GM12878 (cell line): Measurements from ENCODE around the gene CLDN7. TPM values are rescaled to one million over a fixed set of nuclear protein-coding genes. Genes with fewer than 3 reads are reported as not detected.

ENCODE experiments used
- CEBPZ ChIP-seq: fragments of 150-350 bp; IDR thresholded peaks from 2 replicates; pipeline ENCODE4 v1.6.1; 2016; ENCODE audit warnings: low read depth, low read length
- CHD2 ChIP-seq: IDR thresholded peaks from 2 replicates; pipeline ENCODE4 v1.6.1; 2011; ENCODE audit warnings: low read depth, low read length, improper control_type of control experiment, borderline replicate concordance
- CREM ChIP-seq: IDR thresholded peaks from 2 replicates; pipeline ENCODE4 v1.6.1; 2014; ENCODE audit warnings: antibody characterized with exemption, low read depth
- DPF2 ChIP-seq: fragments of 450-650 bp; IDR thresholded peaks from 2 replicates; pipeline ENCODE4 v1.6.1; 2017; ENCODE audit warnings: mild to moderate bottlenecking
- EGR1 ChIP-seq, 2 experiments: IDR thresholded peaks; 1 replicate in 1 of 2; 2 replicates in 1 of 2; pipeline ENCODE4 v1.6.1; 2011 to 2012; ENCODE audit warnings: low read depth in 2 of 2, low read length in 2 of 2, borderline replicate concordance in 1 of 2, mild to moderate bottlenecking in 1 of 2, moderate library complexity in 1 of 2
- ELK1 ChIP-seq: IDR thresholded peaks from 2 replicates; pipeline ENCODE4 v1.6.1; 2012; ENCODE audit warnings: low read depth, low read length, improper control_type of control experiment
- MEF2B ChIP-seq: fragments of 450-650 bp; IDR thresholded peaks from 2 replicates; pipeline ENCODE4 v1.6.1; 2018; ENCODE audit warnings: mild to moderate bottlenecking, moderate library complexity; ENCODE audit not compliant: partially characterized antibody, poor library complexity, severe bottlenecking
- NFIC ChIP-seq: IDR thresholded peaks from 2 replicates; pipeline ENCODE4 v1.6.1; 2012; ENCODE audit warnings: low read depth, mild to moderate bottlenecking, inconsistent platforms, low read length, moderate library complexity
- NR2C2 ChIP-seq: IDR thresholded peaks from 2 replicates; pipeline ENCODE4 v1.6.1; 2011; ENCODE audit warnings: borderline replicate concordance, low read depth; ENCODE audit not compliant: control insufficient read depth, insufficient read length
- POLR2AphosphoS2 ChIP-seq: IDR thresholded peaks from 2 replicates; pipeline ENCODE4 v1.6.1; 2011; ENCODE audit warnings: low read depth, mild to moderate bottlenecking, low read length, improper control_type of control experiment, moderate library complexity
- RAD21 ChIP-seq: IDR thresholded peaks from 2 replicates; pipeline ENCODE4 v1.6.1; 2011; ENCODE audit warnings: mild to moderate bottlenecking, low read depth, low read length, moderate library complexity; ENCODE audit not compliant: insufficient read depth
- TCF7 ChIP-seq: IDR thresholded peaks from 2 replicates; pipeline ENCODE4 v1.6.1; 2014; ENCODE audit warnings: antibody characterized with exemption, borderline replicate concordance
- YBX1 ChIP-seq: fragments of 450-650 bp; IDR thresholded peaks from 2 replicates; pipeline ENCODE4 v1.6.1; 2016; ENCODE audit warnings: antibody characterized with exemption
- ZBTB40 ChIP-seq: fragments of 450-650 bp; IDR thresholded peaks from 2 replicates; pipeline ENCODE4 v1.6.1; 2016; ENCODE audit warnings: mild to moderate bottlenecking, moderate library complexity, borderline replicate concordance
- ZNF274 ChIP-seq: IDR thresholded peaks from one replicate; pipeline ENCODE4 v1.8.0; 2011; ENCODE audit not compliant: insufficient read length, insufficient read depth
- polyA plus RNA-seq, 11 experiments: library from polyadenylated mRNA; depleted of rRNA in 4 of 11; unstranded in 6 of 11; stranded (reverse) in 5 of 11; fragments of >200 nt; fragmentation: Nextera tagmentation in 4 of 11; fragmentation: Illumina TruSeq in 1 of 11; extraction: Ambion mirVana in 4 of 11; extraction: Trizol in 1 of 11; gene quantifications; 1 replicate in 1 of 11; 2 replicates in 10 of 11; pipeline versions ENCODE4 v1.2.1 to v1.2.3, GENCODE V29; 2011 to 2016; ENCODE audit warnings: inconsistent platforms in 2 of 11, missing spikeins in 2 of 11, low read depth in 1 of 11
- total RNA-seq, 4 experiments: library from RNA; depleted of rRNA in 3 of 4; stranded (reverse); fragments of >200 nt in 3 of 4; fragmentation: Illumina TruSeq in 1 of 4; extraction: Trizol in 1 of 4; gene quantifications; 2 replicates each; pipeline versions ENCODE4 v1.2.1 to v1.2.3, GENCODE V29; 2013 to 2021
- TF ChIP-seq, protein P1 (sequence below): fragments of 450-650 bp; IDR thresholded peaks from 2 replicates; pipeline ENCODE4 v1.6.1; 2017; ENCODE audit warnings: low read depth, mild to moderate bottlenecking, moderate library complexity

Gene CLDN7
- total and polyA plus RNA-seq, 10 of the 15 experiments (the other 5 are each of a cell fraction or from before 2014, with no cell fraction given) = 0.19 to 1.3 (median 0.36) TPM; not detected in 5

DNA sequence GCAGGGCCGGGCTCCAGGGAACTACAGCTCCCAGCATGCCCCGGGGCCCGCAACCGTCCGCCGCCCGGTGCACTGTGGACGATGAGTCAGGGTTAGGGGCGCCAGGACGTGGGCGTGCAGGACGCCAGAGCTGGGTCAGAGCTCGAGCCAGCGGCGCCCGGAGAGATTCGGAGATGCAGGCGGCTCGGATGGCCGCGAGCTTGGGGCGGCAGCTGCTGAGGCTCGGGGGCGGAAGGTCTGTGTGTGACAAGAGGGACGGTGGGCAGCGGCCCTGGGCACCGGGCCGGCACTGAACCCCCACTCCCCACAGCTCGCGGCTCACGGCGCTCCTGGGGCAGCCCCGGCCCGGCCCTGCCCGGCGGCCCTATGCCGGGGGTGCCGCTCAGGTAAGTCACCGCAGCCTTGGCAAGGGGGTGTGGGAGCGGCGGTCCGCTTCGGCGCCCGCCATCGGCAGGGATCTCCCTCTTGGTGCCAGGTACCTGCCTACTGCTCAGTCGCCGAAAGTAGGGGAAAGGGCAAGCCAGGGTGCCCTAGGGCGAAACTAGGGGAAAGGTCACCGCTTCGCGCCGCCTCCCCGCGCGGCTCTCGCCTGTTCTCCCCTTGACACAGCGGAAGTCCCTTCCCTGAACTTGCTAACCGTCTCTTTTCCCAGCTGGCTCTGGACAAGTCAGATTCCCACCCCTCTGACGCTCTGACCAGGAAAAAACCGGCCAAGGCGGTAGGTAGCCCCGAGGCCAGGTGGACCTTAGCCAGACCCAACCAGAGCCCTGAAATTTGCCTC lies 42.3 kb downstream of the CLDN7 start, which contains the start of the genes ACADVL and DLG4 (continued):
- no peak for TF ChIP-seq CEBPZ
- no peak for TF ChIP-seq NR2C2
- TF ChIP-seq TCF7 = no peak
- TF ChIP-seq RAD21 = no peak
- no peak for TF ChIP-seq CHD2
- no peak for TF ChIP-seq ELK1
- TF ChIP-seq YBX1 = no peak
- no peak for TF ChIP-seq MEF2B
- no peak for TF ChIP-seq ZNF274
- TF ChIP-seq POLR2AphosphoS2 = no peak; the same call in 1 of the 2 replicates
- peak; percentile 82 for TF ChIP-seq DPF2
- peak; percentile 55 to 96 for TF ChIP-seq EGR1 (IDR thresholded peaks at IDR 0.05; ENCODE audit: borderline replicate concordance in 1 of 2, low read depth in 2 of 2, low read length in 2 of 2)
- no peak for TF ChIP-seq NFIC
- TF ChIP-seq ZBTB40 = no peak
- TF ChIP-seq, protein P1, sequence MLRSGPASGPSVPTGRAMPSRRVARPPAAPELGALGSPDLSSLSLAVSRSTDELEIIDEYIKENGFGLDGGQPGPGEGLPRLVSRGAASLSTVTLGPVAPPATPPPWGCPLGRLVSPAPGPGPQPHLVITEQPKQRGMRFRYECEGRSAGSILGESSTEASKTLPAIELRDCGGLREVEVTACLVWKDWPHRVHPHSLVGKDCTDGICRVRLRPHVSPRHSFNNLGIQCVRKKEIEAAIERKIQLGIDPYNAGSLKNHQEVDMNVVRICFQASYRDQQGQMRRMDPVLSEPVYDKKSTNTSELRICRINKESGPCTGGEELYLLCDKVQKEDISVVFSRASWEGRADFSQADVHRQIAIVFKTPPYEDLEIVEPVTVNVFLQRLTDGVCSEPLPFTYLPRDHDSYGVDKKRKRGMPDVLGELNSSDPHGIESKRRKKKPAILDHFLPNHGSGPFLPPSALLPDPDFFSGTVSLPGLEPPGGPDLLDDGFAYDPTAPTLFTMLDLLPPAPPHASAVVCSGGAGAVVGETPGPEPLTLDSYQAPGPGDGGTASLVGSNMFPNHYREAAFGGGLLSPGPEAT = no peak
- peak; percentile 79 for TF ChIP-seq CREM
